HEK293 (cell line): ENCODE results near the gene HOXA4.

Experiments
- CTCF ChIA-PET: fragments of 350-600 bp; formaldehyde crosslinking; extraction: SDS; loops from one replicate; lab custom pipeline; 2021; ENCODE audit warnings: antibody characterized with exemption; lab: Yijun Ruan, JAX
- POLR2A ChIA-PET: fragments of 300-600 bp; formaldehyde crosslinking; extraction: SDS; loops from one replicate; lab custom pipeline; 2020; ENCODE audit warnings: antibody characterized with exemption, inconsistent platforms; lab: Yijun Ruan, JAX
- H3K27ac ChIP-seq: fragments of 200-500 bp; sonication (Bioruptor generic); 2 replicates; pipeline ENCODE4 v1.5.1; 2014; ENCODE audit warnings: low read depth, low read length, control low read depth, inconsistent platforms; ENCODE audit errors: extremely low read depth
- H3K36me3 ChIP-seq, 2 experiments: fragments of 200-500 bp in 1 of 2; sonication (Bioruptor generic) in 1 of 2; 1 replicate in 1 of 2; 2 replicates in 1 of 2; pipeline ENCODE4 v1.5.1; 2014 to 2017; ENCODE audit warnings: inconsistent platforms in 2 of 2, low read length in 2 of 2; ENCODE audit not compliant: control insufficient read depth in 2 of 2, insufficient read depth in 1 of 2
- H3K4me1 ChIP-seq: fragments of 200-500 bp; sonication (Bioruptor generic); 2 replicates; pipeline ENCODE4 v1.5.1; 2014; ENCODE audit warnings: mild to moderate bottlenecking, low read length, inconsistent platforms; ENCODE audit not compliant: control insufficient read depth, insufficient read depth
- H3K4me3 ChIP-seq: 2 replicates; pipeline ENCODE4 v1.5.1; 2011; ENCODE audit warnings: low read depth, mild to moderate bottlenecking, control low read depth, low read length, moderate library complexity
- H3K9me3 ChIP-seq: fragments of 200-500 bp; sonication (Bioruptor generic); 2 replicates; pipeline ENCODE4 v1.5.1; 2014; ENCODE audit warnings: low read depth, low read length, inconsistent platforms; ENCODE audit not compliant: control insufficient read depth, insufficient read depth
- BCL11B ChIP-seq: fragments of 450-650 bp; formaldehyde crosslinking; IDR thresholded peaks from 2 replicates; pipeline ENCODE4 v1.5.1; 2016; ENCODE audit warnings: low read depth, missing biosample characterization, missing genetic modification characterization
- GFI1B ChIP-seq: fragments of 450-650 bp; formaldehyde crosslinking; IDR thresholded peaks from 2 replicates; pipeline ENCODE4 v1.5.1; 2016; ENCODE audit warnings: missing biosample characterization, missing genetic modification characterization
- GLI2 ChIP-seq: fragments of 450-650 bp; formaldehyde crosslinking; IDR thresholded peaks from 2 replicates; pipeline ENCODE4; 2017; ENCODE audit warnings: missing biosample characterization, missing genetic modification characterization, low read depth, borderline replicate concordance
- GLIS1 ChIP-seq: fragments of 450-650 bp; formaldehyde crosslinking; IDR thresholded peaks from 2 replicates; pipeline ENCODE4 v1.5.1; 2016; ENCODE audit warnings: missing biosample characterization, missing genetic modification characterization
- GLIS2 ChIP-seq: fragments of 450-650 bp; formaldehyde crosslinking; IDR thresholded peaks from 2 replicates; pipeline ENCODE4 v1.5.1; 2016; ENCODE audit warnings: missing biosample characterization, missing genetic modification characterization
- IKZF3 ChIP-seq: fragments of 450-650 bp; IDR thresholded peaks from 2 replicates; pipeline ENCODE4 v1.5.0; 2018; ENCODE audit warnings: missing biosample characterization, mild to moderate bottlenecking, missing genetic modification characterization, moderate library complexity
- REPIN1 ChIP-seq: fragments of 450-650 bp; formaldehyde crosslinking; IDR thresholded peaks from 2 replicates; pipeline ENCODE4 v1.5.1; 2017; ENCODE audit warnings: missing biosample characterization, missing genetic modification characterization, low read depth
- SP2 ChIP-seq: fragments of 450-650 bp; formaldehyde crosslinking; IDR thresholded peaks from 2 replicates; pipeline ENCODE4 v1.5.1; 2016; ENCODE audit warnings: missing biosample characterization, missing genetic modification characterization
- SP7 ChIP-seq: fragments of 450-650 bp; formaldehyde crosslinking; IDR thresholded peaks from 2 replicates; pipeline ENCODE4 v1.5.1; 2016; ENCODE audit warnings: missing biosample characterization, missing genetic modification characterization
- ZBTB10 ChIP-seq: fragments of 450-650 bp; formaldehyde crosslinking; IDR thresholded peaks from 2 replicates; pipeline ENCODE4 v1.5.1; 2016; ENCODE audit warnings: missing biosample characterization, missing genetic modification characterization
- ZBTB8A ChIP-seq: fragments of 450-650 bp; formaldehyde crosslinking; IDR thresholded peaks from 2 replicates; pipeline ENCODE4 v1.5.1; 2016; ENCODE audit warnings: missing biosample characterization, missing genetic modification characterization
- ZFP3 ChIP-seq: fragments of 450-650 bp; formaldehyde crosslinking; IDR thresholded peaks from 2 replicates; pipeline ENCODE4 v1.5.1; 2016; ENCODE audit warnings: low read depth, missing biosample characterization, missing genetic modification characterization
- ZFP37 ChIP-seq: fragments of 450-650 bp; formaldehyde crosslinking; IDR thresholded peaks from 2 replicates; pipeline ENCODE4 v1.5.1; 2016; ENCODE audit warnings: missing biosample characterization, missing genetic modification characterization
- ZFP41 ChIP-seq: fragments of 450-650 bp; formaldehyde crosslinking; IDR thresholded peaks from 2 replicates; pipeline ENCODE4 v1.5.1; 2016; ENCODE audit warnings: missing biosample characterization, missing genetic modification characterization, borderline replicate concordance
- ZFP69B ChIP-seq: fragments of 450-650 bp; formaldehyde crosslinking; IDR thresholded peaks from 2 replicates; pipeline ENCODE4 v1.5.1; 2016; ENCODE audit warnings: missing biosample characterization, missing genetic modification characterization
- ZNF266 ChIP-seq: fragments of 450-650 bp; formaldehyde crosslinking; IDR thresholded peaks from 2 replicates; pipeline ENCODE4 v1.5.1; 2016; ENCODE audit warnings: missing biosample characterization, missing genetic modification characterization, low read depth
- ZNF335 ChIP-seq: fragments of 450-650 bp; formaldehyde crosslinking; conservative IDR thresholded peaks from 2 replicates; pipeline ENCODE4 v1.5.1; 2016; ENCODE audit warnings: missing biosample characterization, missing genetic modification characterization
- ZNF473 ChIP-seq: fragments of 450-650 bp; formaldehyde crosslinking; IDR thresholded peaks from 2 replicates; pipeline ENCODE4 v1.5.1; 2017; ENCODE audit warnings: missing biosample characterization, missing genetic modification characterization
- ZNF501 ChIP-seq: fragments of 450-650 bp; formaldehyde crosslinking; IDR thresholded peaks from 2 replicates; pipeline ENCODE4 v1.5.1; 2016; ENCODE audit warnings: missing biosample characterization, missing genetic modification characterization
- ZNF521 ChIP-seq: fragments of 450-650 bp; formaldehyde crosslinking; IDR thresholded peaks from 2 replicates; pipeline ENCODE4 v1.5.1; 2017; ENCODE audit warnings: missing biosample characterization, mild to moderate bottlenecking, missing genetic modification characterization
- ZNF548 ChIP-seq: fragments of 450-650 bp; formaldehyde crosslinking; IDR thresholded peaks from 2 replicates; pipeline ENCODE4 v1.5.1; 2016; ENCODE audit warnings: missing biosample characterization, missing genetic modification characterization
- ZNF629 ChIP-seq: fragments of 450-650 bp; formaldehyde crosslinking; IDR thresholded peaks from 2 replicates; pipeline ENCODE4 v1.5.1; 2017; ENCODE audit warnings: missing biosample characterization, missing genetic modification characterization
- ZNF660 ChIP-seq: fragments of 450-650 bp; IDR thresholded peaks from 2 replicates; pipeline ENCODE4 v1.5.1; 2018; ENCODE audit warnings: missing biosample characterization, mild to moderate bottlenecking, missing genetic modification characterization
- ZNF843 ChIP-seq: fragments of 450-650 bp; formaldehyde crosslinking; IDR thresholded peaks from 2 replicates; pipeline ENCODE4 v1.5.1; 2016; ENCODE audit warnings: missing biosample characterization, missing genetic modification characterization
- TF ChIP-seq, protein P1 (sequence below): fragments of 450-650 bp; formaldehyde crosslinking; optimal IDR thresholded peaks from 2 replicates; pipeline ENCODE3; 2016; ENCODE audit warnings: missing biosample characterization, mild to moderate bottlenecking, missing genetic modification characterization
- TF ChIP-seq, protein P2 (sequence below): fragments of 450-650 bp; IDR thresholded peaks from 2 replicates; pipeline ENCODE4 v1.5.1; 2018; ENCODE audit warnings: missing biosample characterization, mild to moderate bottlenecking, missing genetic modification characterization
- TF ChIP-seq, protein P3 (sequence below): fragments of 450-650 bp; formaldehyde crosslinking; IDR thresholded peaks from 2 replicates; pipeline ENCODE4 v1.5.1; 2017; ENCODE audit warnings: missing biosample characterization, missing genetic modification characterization
- TF ChIP-seq, protein P4 (sequence below): fragments of 450-650 bp; formaldehyde crosslinking; IDR thresholded peaks from 2 replicates; pipeline ENCODE4; 2016; ENCODE audit warnings: missing biosample characterization, missing genetic modification characterization

The HOXA4 gene

DNA sequence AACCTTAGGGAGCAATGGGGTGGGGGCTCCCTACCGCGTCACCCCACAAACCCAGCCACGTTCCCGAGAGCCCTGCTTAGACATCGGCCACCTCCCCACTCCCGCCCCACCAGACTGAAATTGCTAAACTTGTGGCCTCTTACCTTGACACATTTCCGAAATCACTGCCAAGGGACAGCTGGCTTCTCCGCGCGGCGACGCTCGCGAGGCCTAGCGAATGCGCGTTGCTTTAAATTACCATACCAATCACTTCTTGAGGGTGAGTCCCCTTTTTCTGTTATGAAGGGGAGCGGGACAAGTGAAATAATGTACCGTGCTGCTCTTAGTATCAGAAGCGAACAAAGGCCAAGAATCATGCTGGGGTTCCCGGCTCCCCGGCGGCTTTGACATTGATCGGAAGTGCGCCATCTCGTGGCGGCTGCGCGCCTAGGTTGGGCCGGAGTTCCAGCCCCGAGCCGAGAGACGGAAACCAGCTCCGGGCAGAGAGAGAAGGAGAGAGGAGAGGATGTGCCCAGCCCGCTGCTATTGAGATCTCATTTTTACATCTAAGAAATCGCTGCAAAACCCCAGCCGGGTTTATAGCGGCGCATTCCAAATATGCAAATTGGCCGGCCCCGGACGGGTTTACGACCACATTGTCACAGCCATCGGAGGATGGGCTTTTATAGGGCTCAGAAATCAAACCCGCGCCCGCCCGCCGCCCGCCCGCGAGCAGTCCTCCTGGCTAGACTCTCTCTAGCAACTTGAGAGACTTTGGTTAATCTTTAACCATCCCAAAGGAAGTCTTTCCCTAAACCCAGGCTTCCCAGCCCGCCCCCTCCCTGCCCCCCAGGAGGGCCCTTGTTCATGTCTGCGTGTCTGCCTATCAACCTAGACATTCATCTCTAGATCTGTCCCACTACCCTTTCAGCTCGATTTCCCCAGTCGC is 49.2 kb upstream of the HOXA4 start:
- Histone ChIP-seq H3K36me3 (peaks cover 0 to 10% of the 10 kb centered on the region in 2 experiments; a peak in 2 of 3 replicates), H3K4me3 (peak overlapping the region; percentile 76), H3K9me3 (no peaks in the 10 kb centered on the region), H3K27ac (peak overlapping the region; percentile 99), H3K4me1 (peaks cover 36% of the 10 kb centered on the region)
- POLR2A ChIA-PET, result interaction anchor here (0.5 to 3.4 kb wide), 18 partner anchors 10 to 1317 kb away, joined by 3 to 62 read pairs (median 6); partner anchors contain the start of genes HOXA5, HOXA6, HOXA7 and HOXA9
- CTCF ChIA-PET, result interaction anchor here (0.5 to 3.7 kb wide), 14 partner anchors 9 to 1395 kb away, joined by 3 to 15 read pairs (median 4); no protein-coding TSS in a partner anchor
- TF ChIP-seq ZNF473 (tag by site-specific recombination) (no peak), ZNF629 (tag by site-specific recombination) (peak; percentile 48; the same call in 1 of the 2 replicates), ZFP69B (0 out of 2 replicates have a peak, but pooled peaks have one; percentile 10), ZNF521 (tag by site-specific recombination) (no peak), IKZF3 (tag by site-specific recombination) (peak; percentile 94), SP7 (tag by site-specific recombination) (peak; percentile 37; the same call in 1 of the 2 replicates), ZNF548 (tag by site-specific recombination) (no peak), ZNF660 (tag by site-specific recombination) (peak; percentile 86), REPIN1 (tag by site-specific recombination) (peak; percentile 45; the same call in 1 of the 2 replicates), ZBTB10 (peak; percentile 87), GFI1B (tag by site-specific recombination) (peak; percentile 87), SP2 (tag by site-specific recombination) (peak; percentile 48), ZFP41 (no peak), GLIS2 (tag by site-specific recombination) (peak; percentile 50; the same call in 1 of the 2 replicates), BCL11B (tag by site-specific recombination) (0 out of 2 replicates have a peak, but pooled peaks have one; percentile 37), ZFP37 (tag by site-specific recombination) (peak; percentile 48; the same call in 1 of the 2 replicates), ZFP3 (0 out of 2 replicates have a peak, but pooled peaks have one; percentile 25), ZBTB8A (tag by site-specific recombination) (peak; percentile 96), ZNF843 (no peak), ZNF335 (tag by site-specific recombination) (0 out of 2 replicates have a peak, but pooled peaks have one; percentile 13), ZNF266 (tag by site-specific recombination) (no peak), ZNF501 (tag by site-specific recombination) (0 out of 2 replicates have a peak, but pooled peaks have one; percentile 55), GLI2 (tag by site-specific recombination) (no peak), GLIS1 (tag by site-specific recombination) (peak; percentile 54)
- TF ChIP-seq, protein P1, sequence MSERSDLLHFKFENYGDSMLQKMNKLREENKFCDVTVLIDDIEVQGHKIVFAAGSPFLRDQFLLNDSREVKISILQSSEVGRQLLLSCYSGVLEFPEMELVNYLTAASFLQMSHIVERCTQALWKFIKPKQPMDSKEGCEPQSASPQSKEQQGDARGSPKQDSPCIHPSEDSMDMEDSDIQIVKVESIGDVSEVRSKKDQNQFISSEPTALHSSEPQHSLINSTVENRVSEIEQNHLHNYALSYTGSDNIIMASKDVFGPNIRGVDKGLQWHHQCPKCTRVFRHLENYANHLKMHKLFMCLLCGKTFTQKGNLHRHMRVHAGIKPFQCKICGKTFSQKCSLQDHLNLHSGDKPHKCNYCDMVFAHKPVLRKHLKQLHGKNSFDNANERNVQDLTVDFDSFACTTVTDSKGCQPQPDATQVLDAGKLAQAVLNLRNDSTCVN (tag by site-specific recombination), result peak; percentile 64
- TF ChIP-seq, protein P2, sequence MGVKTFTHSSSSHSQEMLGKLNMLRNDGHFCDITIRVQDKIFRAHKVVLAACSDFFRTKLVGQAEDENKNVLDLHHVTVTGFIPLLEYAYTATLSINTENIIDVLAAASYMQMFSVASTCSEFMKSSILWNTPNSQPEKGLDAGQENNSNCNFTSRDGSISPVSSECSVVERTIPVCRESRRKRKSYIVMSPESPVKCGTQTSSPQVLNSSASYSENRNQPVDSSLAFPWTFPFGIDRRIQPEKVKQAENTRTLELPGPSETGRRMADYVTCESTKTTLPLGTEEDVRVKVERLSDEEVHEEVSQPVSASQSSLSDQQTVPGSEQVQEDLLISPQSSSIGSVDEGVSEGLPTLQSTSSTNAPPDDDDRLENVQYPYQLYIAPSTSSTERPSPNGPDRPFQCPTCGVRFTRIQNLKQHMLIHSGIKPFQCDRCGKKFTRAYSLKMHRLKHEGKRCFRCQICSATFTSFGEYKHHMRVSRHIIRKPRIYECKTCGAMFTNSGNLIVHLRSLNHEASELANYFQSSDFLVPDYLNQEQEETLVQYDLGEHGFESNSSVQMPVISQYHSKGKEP (tag by site-specific recombination), result peak; percentile 44; the same call in 1 of the 2 replicates
- TF ChIP-seq, protein P3, sequence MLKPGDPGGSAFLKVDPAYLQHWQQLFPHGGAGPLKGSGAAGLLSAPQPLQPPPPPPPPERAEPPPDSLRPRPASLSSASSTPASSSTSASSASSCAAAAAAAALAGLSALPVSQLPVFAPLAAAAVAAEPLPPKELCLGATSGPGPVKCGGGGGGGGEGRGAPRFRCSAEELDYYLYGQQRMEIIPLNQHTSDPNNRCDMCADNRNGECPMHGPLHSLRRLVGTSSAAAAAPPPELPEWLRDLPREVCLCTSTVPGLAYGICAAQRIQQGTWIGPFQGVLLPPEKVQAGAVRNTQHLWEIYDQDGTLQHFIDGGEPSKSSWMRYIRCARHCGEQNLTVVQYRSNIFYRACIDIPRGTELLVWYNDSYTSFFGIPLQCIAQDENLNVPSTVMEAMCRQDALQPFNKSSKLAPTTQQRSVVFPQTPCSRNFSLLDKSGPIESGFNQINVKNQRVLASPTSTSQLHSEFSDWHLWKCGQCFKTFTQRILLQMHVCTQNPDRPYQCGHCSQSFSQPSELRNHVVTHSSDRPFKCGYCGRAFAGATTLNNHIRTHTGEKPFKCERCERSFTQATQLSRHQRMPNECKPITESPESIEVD (tag by site-specific recombination), result peak; percentile 78
- TF ChIP-seq, protein P4, sequence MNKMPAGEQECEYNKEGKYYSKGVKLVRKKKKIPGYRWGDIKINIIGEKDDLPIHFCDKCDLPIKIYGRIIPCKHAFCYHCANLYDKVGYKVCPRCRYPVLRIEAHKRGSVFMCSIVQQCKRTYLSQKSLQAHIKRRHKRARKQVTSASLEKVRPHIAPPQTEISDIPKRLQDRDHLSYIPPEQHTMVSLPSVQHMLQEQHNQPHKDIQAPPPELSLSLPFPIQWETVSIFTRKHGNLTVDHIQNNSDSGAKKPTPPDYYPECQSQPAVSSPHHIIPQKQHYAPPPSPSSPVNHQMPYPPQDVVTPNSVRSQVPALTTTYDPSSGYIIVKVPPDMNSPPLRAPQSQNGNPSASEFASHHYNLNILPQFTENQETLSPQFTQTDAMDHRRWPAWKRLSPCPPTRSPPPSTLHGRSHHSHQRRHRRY (tag by site-specific recombination), result no peak
